ENCODE measurements around the gene CSDE1. TPM values are rescaled to one million over a fixed set of nuclear protein-coding genes. Genes with fewer than 3 reads are reported as not detected.

The CSDE1 gene
- polyA plus RNA-seq, 3 donors from 2014 or later, result 223 to 269 (median 257) TPM

Other genes starting within 250 kb of the CSDE1 start
- 10 to 100 TPM; 17.3 to 43.3 (median 28.0) TPM for gene TRIM33, start 246.8 kb downstream of the CSDE1 start, polyA plus RNA-seq
- gene BCAS2, start 176.4 kb downstream of the CSDE1 start, polyA plus RNA-seq, result 100 to 1,000 TPM in 1 of 3 donors, 10 to 100 TPM in 2; 91.5 to 159 (median 99.2) TPM
- gene DENND2C, start 87.9 kb downstream of the CSDE1 start, polyA plus RNA-seq, result under 1 TPM; 0.28 to 0.81 (median 0.54) TPM
- not detected for gene AMPD1, start 62.4 kb downstream of the CSDE1 start, polyA plus RNA-seq
- gene NRAS, start 41.2 kb downstream of the CSDE1 start, polyA plus RNA-seq, result 10 to 100 TPM; 34.0 to 35.6 (median 34.9) TPM
- gene SIKE1, start 22.7 kb upstream of the CSDE1 start, polyA plus RNA-seq, result 10 to 100 TPM; 32.8 to 50.4 (median 37.9) TPM
- not detected for gene SYCP1, start 96.9 kb upstream of the CSDE1 start, polyA plus RNA-seq

Data from immature natural killer cell (primary cell).